Neural crest cell (in vitro differentiated cells): ENCODE data around the gene IFI35. TPM values are rescaled to one million over a fixed set of nuclear protein-coding genes. Genes with fewer than 3 reads are reported as not detected.
A peak's percentile ranks its signal among the peaks of the same experiment; 100 is the strongest.
"Not testable (repeated sequence)": the region's sequence is repeated elsewhere in the genome, so short reads cannot be mapped to it uniquely, and the experiment has no call there.

Experiments
- DNase-seq: peaks from one replicate; pipeline ENCODE4 v3.0.0; 2021; ENCODE audit warnings: low read depth, mixed read lengths, low spot score
- H3K27ac Mint-ChIP-seq: one replicate; pipeline ENCODE4 v1.8.0; 2021; ENCODE audit warnings: mild to moderate bottlenecking, mixed read lengths; ENCODE audit not compliant: unreplicated experiment
- H3K27me3 Mint-ChIP-seq: 2 replicates; pipeline ENCODE4 v1.8.0; 2021; ENCODE audit warnings: low read depth, mild to moderate bottlenecking, mixed read lengths
- H3K36me3 Mint-ChIP-seq: 2 replicates; pipeline ENCODE4 v1.8.0; 2021; ENCODE audit warnings: low read depth, mild to moderate bottlenecking, mixed read lengths
- H3K4me1 Mint-ChIP-seq: 2 replicates; pipeline ENCODE4 v1.8.0; 2021; ENCODE audit warnings: mixed read lengths
- H3K4me3 Mint-ChIP-seq: one replicate; pipeline ENCODE4 v1.8.0; 2021; ENCODE audit warnings: mild to moderate bottlenecking, mixed read lengths
- H3K9me3 Mint-ChIP-seq: 2 replicates; pipeline ENCODE4 v1.8.0; 2021; ENCODE audit warnings: mixed read lengths
- total RNA-seq: library from RNA; stranded (reverse); gene quantifications from 2 replicates; pipeline ENCODE4 v1.2.1, GENCODE V29; 2021
- TF ChIP-seq, protein P1 (sequence below): fragments of 200-600 bp; sonication (generic); conservative IDR thresholded peaks from 2 replicates; pipeline ENCODE4 v1.5.0; 2021; ENCODE audit warnings: antibody characterized with exemption, mild to moderate bottlenecking

IFI35 gene
- total RNA-seq, 1 donor from 2014 or later: 0.91 TPM

DNA sequence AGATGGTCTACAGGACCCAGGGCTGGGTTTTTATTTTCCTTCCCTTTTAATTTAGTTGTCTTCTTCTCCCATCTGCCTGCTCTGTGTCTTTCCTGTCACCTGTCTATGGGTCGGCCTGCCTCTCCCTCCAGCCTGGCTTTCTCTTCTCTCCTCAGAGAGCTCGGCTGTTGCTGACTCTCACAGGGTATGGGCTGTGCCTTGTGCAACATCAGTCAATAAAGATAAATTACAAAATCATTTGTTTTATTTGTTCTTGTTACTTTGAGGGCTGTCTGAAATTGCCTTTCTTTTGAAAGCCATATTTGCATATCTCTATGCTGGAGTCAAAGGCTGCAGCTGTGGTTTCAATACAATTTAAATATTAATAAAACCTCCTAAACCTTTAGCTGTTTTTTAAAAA, 34.1 kb downstream of the IFI35 start:
- Mint-ChIP-seq H3K36me3 (no peaks in the 10 kb centered on the region), H3K9me3 (no peaks in the 10 kb centered on the region), H3K27ac (peak overlapping the region; percentile 86), H3K4me3 (no peak overlapping the region), H3K27me3 (no peaks in the 10 kb centered on the region), H3K4me1 (peaks cover 47% of the 10 kb centered on the region)
- TF ChIP-seq, protein P1, sequence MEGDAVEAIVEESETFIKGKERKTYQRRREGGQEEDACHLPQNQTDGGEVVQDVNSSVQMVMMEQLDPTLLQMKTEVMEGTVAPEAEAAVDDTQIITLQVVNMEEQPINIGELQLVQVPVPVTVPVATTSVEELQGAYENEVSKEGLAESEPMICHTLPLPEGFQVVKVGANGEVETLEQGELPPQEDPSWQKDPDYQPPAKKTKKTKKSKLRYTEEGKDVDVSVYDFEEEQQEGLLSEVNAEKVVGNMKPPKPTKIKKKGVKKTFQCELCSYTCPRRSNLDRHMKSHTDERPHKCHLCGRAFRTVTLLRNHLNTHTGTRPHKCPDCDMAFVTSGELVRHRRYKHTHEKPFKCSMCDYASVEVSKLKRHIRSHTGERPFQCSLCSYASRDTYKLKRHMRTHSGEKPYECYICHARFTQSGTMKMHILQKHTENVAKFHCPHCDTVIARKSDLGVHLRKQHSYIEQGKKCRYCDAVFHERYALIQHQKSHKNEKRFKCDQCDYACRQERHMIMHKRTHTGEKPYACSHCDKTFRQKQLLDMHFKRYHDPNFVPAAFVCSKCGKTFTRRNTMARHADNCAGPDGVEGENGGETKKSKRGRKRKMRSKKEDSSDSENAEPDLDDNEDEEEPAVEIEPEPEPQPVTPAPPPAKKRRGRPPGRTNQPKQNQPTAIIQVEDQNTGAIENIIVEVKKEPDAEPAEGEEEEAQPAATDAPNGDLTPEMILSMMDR: no peak
- DNase-seq: no peak

DNA sequence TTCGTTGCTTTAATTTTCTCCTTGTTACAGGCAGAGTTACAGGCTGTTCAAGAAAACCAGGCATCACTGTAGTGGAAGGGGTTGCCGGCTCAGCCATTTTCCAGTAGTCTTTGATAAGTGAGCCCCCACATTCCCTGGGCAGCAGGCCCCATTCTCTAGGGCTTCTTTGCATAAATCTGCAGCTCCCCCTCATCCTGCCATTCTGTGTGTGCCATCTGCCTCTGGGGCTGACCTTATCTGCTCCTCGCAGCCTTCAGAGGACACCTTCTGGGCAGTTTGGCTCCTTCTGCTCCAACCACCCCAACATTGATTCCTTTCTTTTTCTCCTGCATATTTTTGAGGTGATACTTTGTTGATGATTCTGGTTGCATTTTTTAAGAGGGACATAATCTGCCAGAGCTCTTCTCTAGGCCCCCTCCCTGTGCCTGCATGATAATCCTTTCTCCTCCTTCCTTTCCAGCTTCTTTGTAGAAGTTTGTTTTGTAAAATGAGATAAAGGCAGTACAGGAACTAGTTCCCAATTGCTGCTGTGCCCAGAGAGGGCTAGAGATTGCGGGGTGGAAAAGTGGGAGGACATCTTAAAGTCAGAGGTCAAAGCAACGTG, 35.5 kb downstream of the IFI35 start:
- no peaks in the 10 kb centered on the region for H3K36me3 Mint-ChIP-seq
- TF ChIP-seq, protein P1: no peak
- H3K9me3 Mint-ChIP-seq: no peaks in the 10 kb centered on the region
- peaks cover 36% of the 10 kb centered on the region for H3K4me1 Mint-ChIP-seq
- no peaks in the 10 kb centered on the region for H3K27me3 Mint-ChIP-seq
- no peak overlapping the region for H3K4me3 Mint-ChIP-seq
- peak overlapping the region; percentile 95 for H3K27ac Mint-ChIP-seq
- no peak for DNase-seq

DNA sequence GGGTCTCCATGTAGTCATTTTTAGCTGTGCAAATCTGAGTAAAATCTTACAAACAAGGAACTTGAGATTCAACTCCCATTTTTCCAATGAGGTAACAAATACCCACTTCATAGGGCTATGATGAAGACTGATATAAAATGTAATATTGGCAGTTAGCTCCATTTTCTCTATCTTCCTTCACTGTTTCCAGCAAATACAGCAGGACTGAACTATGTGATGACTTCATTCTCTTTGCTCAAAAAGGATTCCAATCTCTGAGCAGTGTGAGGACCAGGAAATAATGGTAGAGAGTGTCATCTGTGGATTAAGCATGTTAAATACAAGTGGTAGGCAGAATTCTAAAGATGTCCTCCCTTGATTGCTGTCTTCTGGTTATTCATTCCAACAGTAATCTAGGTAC, 36.7 kb downstream of the IFI35 start:
- H3K27ac Mint-ChIP-seq: no peak overlapping the region
- no peak for DNase-seq
- no peaks in the 10 kb centered on the region for H3K27me3 Mint-ChIP-seq
- no peaks in the 10 kb centered on the region for H3K9me3 Mint-ChIP-seq
- no peaks in the 10 kb centered on the region for H3K36me3 Mint-ChIP-seq
- TF ChIP-seq, protein P1: no peak
- no peak overlapping the region for H3K4me3 Mint-ChIP-seq
- peaks cover 28% of the 10 kb centered on the region for H3K4me1 Mint-ChIP-seq

DNA sequence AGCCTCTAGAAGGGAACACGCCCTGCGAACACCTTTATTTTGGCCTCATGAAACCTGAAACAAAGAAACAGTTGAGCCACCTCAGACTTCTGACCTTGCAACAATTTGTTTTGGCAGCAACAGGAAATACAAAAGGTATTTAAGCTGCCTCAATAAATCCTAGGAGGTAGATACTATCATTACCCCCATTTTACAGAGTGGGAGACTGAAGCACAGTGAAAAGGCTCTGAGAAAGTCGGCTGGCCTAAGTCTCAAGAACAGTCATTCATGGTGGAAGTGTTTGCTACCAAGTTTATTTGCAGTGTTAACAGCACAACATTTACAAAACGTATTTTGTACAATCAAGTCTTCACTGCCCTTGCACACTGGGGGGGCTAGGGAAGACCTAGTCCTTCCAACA, 37.4 kb downstream of the IFI35 start:
- H3K4me1 Mint-ChIP-seq: peaks cover 26% of the 10 kb centered on the region
- H3K9me3 Mint-ChIP-seq: no peaks in the 10 kb centered on the region
- H3K27ac Mint-ChIP-seq: no peak overlapping the region
- H3K4me3 Mint-ChIP-seq: no peak overlapping the region
- DNase-seq: no peak
- TF ChIP-seq, protein P1: no peak
- H3K36me3 Mint-ChIP-seq: no peaks in the 10 kb centered on the region
- H3K27me3 Mint-ChIP-seq: no peaks in the 10 kb centered on the region

DNA sequence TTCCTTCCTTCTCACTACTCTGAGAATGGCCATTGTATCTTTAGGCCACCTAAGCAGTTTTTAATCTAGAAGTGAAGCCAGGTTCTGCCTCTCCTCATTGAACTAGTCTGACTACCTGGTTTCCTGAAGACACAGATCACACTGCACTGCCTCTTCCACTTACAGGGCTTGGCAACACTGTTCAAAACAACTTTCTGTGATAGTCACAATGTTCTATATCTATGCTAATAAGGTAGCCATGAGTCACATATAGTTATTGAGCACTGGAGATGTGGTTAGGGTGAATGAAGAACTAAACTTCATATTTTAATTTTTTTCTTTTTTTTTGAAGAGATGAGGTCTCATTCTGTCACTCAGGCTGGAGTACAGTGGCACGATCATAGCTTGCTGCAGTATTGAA, 45.4 kb downstream of the IFI35 start:
- no peak overlapping the region for H3K27ac Mint-ChIP-seq
- no peaks in the 10 kb centered on the region for H3K4me1 Mint-ChIP-seq
- DNase-seq: no peak
- TF ChIP-seq, protein P1: no peak
- H3K9me3 Mint-ChIP-seq: no peaks in the 10 kb centered on the region
- H3K27me3 Mint-ChIP-seq: no peaks in the 10 kb centered on the region
- peaks cover 5% of the 10 kb centered on the region for H3K36me3 Mint-ChIP-seq
- H3K4me3 Mint-ChIP-seq: no peak overlapping the region

DNA sequence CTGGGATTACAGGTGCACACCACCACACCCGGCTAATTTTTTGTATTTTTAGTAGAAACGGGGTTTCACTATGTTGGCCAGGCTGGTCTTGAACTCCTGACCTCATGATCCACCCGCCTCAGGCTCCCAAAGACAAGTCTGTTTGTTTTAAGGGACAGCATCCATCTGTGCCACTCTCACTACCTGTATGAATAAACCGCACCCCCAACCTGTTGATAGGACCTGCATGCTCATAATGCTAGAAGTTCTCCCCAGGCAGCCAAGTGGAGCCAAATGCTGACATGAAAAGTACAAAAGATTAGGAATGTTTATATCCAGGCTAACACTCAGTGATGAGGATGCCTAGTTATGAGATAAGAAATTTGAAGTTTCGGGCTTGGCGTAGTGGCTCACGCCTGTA, 46.4 kb downstream of the IFI35 start:
- not testable (repeated sequence) for H3K36me3 Mint-ChIP-seq, H3K4me3 Mint-ChIP-seq, DNase-seq, H3K4me1 Mint-ChIP-seq, H3K27me3 Mint-ChIP-seq, H3K9me3 Mint-ChIP-seq
- peak overlapping the region; percentile 27 for H3K27ac Mint-ChIP-seq
